HUES64 (cell line): ENCODE results near the gene PDE2A.

Experiments
- H3K27ac ChIP-seq: 2 replicates; pipeline ENCODE4 v1.7.0; 2013; ENCODE audit warnings: low read depth, low read length, inconsistent platforms
- H3K27me3 ChIP-seq: 2 replicates; pipeline ENCODE4 v1.6.1; 2013; ENCODE audit warnings: mild to moderate bottlenecking, low read length; ENCODE audit not compliant: insufficient read depth
- H3K36me3 ChIP-seq: 2 replicates; pipeline ENCODE4 v1.6.1; 2013; ENCODE audit warnings: mild to moderate bottlenecking, low read length; ENCODE audit not compliant: insufficient read depth
- H3K4me1 ChIP-seq: 2 replicates; pipeline ENCODE4 v1.6.1; 2013; ENCODE audit warnings: mild to moderate bottlenecking, low read length, moderate library complexity; ENCODE audit not compliant: insufficient read depth
- H3K4me3 ChIP-seq: 2 replicates; pipeline ENCODE4 v1.5.1; 2013; ENCODE audit warnings: mild to moderate bottlenecking, low read length, moderate library complexity
- H3K9ac ChIP-seq: 2 replicates; pipeline ENCODE4 v1.6.1; 2013; ENCODE audit warnings: mild to moderate bottlenecking, low read depth, low read length
- H3K9me3 ChIP-seq: 2 replicates; pipeline ENCODE4 v1.6.1; 2013; ENCODE audit warnings: low read depth, low read length; ENCODE audit not compliant: insufficient read depth
- WGBS: fragments of 150-250, 120-280 bp; methylation state at CpG from one replicate; pipeline ENCODE4 v1.1.7; 2013; ENCODE audit warnings: missing lambda C conversion rate; 5-methylcytosine and 5-hydroxymethylcytosine counted together

PDE2A gene

DNA sequence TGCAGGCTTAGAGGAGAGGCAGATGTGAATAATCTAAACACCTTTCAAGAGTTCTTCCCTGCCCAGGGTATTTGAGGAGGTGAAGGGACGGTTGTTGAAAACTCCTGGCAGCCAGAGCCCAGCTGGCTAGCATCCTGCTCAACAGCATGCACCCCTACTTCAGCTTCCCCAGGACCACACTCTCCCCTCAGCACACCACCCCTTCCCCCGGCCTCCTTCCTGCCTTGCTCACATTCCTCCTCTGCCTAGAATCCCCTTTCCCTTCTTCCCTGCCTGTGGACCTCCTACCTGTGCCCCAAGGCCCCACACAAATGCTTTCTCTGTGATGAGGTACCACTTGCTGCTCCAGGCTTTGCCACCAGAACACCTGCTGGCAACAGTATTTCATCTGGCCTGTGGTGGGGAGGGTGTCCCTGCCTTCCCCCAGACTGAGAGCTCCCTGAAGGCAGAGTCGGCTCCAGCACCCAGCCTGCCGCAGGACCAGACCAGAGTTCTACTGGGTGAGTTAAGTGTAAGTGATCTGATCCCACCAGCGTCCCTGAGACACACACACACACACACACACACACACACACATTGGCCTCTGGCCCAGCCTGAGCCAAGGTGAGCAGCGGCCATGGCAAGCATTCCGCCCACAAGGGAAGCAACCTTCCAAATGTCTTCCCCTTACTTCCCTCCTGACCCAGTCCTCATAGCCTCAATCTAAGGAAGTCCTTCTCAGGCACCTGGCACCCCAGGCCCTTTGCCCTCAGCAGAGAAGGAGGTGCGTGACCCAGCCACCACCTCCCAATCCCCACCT, 79.5 kb downstream of the PDE2A start:
- H3K36me3 ChIP-seq, result no peaks in the 10 kb centered on the region
- no peak overlapping the region for H3K27ac ChIP-seq
- 57% methylated on average over 7 of the region's 8 CpGs for WGBS
- H3K4me1 ChIP-seq, result peaks cover 12% of the 10 kb centered on the region; the same call in 1 of the 2 replicates
- no peaks in the 10 kb centered on the region for H3K9me3 ChIP-seq
- H3K4me3 ChIP-seq, result no peak overlapping the region
- H3K9ac ChIP-seq, result no peak overlapping the region
- peaks cover 41% of the 10 kb centered on the region for H3K27me3 ChIP-seq

DNA sequence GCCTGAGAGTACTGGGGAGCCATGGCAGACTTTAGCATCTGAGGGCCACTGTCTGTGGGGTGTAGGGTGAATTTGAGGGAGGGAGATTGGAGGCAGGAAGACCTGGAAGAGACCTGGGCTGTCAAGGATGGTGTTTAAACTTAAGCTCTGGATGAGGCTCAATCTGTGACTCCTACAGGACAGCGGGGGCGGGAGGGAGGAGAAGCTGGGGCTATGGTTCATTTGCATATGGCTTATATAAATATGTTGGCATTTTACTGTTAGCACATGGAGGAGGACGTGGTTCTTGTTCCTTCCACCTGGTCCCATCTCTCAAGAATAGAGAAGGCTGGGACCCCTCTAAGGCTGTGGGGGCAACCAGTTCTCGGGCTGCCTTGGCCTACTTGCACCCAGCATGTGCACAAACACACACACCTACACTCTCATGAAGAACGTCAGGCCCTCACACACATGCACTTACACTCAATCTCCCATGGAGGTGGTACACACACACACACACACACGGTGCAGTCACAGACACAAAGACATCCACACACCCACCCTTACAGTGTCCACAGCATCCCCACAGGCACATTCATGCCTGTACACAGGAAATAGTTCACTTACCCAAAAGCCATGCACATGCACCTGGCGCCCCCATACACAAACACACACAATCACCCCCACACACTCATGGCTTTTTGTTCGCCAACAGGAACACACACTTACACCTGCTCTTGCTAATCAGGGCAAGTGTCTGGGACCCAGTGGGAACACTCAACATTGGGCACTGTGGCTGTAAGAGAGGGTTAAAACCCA, 81.3 kb downstream of the PDE2A start:
- H3K4me3 ChIP-seq, result no peak overlapping the region
- H3K27me3 ChIP-seq, result peaks cover 59% of the 10 kb centered on the region
- H3K36me3 ChIP-seq, result no peaks in the 10 kb centered on the region
- WGBS, result 88% methylated on average over 8 of the region's 8 CpGs
- H3K27ac ChIP-seq, result no peak overlapping the region
- peaks cover 12% of the 10 kb centered on the region; the same call in 1 of the 2 replicates for H3K4me1 ChIP-seq
- H3K9ac ChIP-seq, result no peak overlapping the region
- H3K9me3 ChIP-seq, result no peaks in the 10 kb centered on the region

DNA sequence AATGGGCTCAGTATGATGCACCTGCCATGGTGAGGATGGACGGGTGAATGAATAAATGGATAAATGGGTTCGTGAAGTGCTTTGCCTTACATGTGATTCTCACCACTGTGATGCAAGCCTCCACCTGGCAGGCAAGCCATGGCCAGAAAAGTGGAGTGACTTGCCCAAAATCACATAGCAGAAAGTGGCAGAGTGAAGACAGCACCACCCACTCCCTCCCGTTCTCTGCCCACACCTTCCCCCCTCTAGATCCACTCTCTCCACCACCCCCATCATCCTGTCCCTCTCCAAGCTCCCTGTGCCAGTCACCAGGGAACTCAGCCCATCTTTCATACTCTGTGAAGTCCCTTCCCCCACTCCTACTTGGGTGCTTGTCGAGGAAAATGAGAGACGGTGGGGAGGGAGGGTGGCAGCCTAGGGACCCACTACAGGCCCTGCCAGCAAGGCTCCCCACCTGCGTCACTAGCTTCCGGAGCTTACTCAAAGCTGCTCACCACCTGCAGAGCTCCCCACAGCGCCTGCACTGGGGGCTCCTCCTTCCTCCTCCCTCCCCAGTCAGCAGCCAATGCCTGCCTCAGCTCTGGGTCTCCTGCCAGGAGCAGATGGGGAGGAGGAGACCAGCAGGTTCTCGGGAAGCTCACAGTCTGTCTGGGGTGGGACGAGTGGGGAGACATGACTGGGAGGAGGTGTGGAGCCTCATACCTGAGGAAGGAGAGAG, 82.3 kb downstream of the PDE2A start:
- H3K4me1 ChIP-seq, result peaks cover 12% of the 10 kb centered on the region; the same call in 1 of the 2 replicates
- no peak overlapping the region for H3K27ac ChIP-seq
- no peak overlapping the region for H3K4me3 ChIP-seq
- H3K36me3 ChIP-seq, result no peaks in the 10 kb centered on the region
- H3K27me3 ChIP-seq, result peaks cover 69% of the 10 kb centered on the region
- H3K9me3 ChIP-seq, result no peaks in the 10 kb centered on the region
- WGBS, result 31% methylated on average over 9 of the region's 10 CpGs
- no peak overlapping the region for H3K9ac ChIP-seq

DNA sequence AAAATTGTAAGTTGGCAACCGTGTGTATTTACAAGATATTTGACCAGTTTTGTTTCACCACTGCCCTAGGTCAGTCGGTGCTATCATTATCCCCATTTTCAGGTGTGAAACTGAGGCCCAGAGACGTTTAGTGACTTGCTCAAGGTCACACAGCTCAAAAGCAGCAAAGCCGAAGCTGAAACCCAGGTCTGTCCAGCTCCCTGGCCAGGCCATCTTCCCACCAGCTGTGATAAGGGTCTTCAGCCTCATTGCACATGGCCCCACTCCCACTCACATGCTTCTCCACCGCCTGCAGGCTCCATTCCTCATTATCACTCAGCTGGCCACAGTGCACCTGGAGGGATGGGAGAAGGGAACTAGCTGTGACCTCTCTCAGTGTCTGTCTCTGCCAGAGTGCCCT, 83.2 kb downstream of the PDE2A start:
- Histone ChIP-seq H3K4me3 (peak overlapping the region; percentile 57; the same call in 1 of the 2 replicates), H3K36me3 (no peaks in the 10 kb centered on the region), H3K4me1 (peaks cover 12% of the 10 kb centered on the region; the same call in 1 of the 2 replicates), H3K9ac (no peak overlapping the region), H3K9me3 (no peaks in the 10 kb centered on the region), H3K27ac (no peak overlapping the region), H3K27me3 (peaks cover 78% of the 10 kb centered on the region)
- 65% methylated on average over 5 of the region's 5 CpGs for WGBS

DNA sequence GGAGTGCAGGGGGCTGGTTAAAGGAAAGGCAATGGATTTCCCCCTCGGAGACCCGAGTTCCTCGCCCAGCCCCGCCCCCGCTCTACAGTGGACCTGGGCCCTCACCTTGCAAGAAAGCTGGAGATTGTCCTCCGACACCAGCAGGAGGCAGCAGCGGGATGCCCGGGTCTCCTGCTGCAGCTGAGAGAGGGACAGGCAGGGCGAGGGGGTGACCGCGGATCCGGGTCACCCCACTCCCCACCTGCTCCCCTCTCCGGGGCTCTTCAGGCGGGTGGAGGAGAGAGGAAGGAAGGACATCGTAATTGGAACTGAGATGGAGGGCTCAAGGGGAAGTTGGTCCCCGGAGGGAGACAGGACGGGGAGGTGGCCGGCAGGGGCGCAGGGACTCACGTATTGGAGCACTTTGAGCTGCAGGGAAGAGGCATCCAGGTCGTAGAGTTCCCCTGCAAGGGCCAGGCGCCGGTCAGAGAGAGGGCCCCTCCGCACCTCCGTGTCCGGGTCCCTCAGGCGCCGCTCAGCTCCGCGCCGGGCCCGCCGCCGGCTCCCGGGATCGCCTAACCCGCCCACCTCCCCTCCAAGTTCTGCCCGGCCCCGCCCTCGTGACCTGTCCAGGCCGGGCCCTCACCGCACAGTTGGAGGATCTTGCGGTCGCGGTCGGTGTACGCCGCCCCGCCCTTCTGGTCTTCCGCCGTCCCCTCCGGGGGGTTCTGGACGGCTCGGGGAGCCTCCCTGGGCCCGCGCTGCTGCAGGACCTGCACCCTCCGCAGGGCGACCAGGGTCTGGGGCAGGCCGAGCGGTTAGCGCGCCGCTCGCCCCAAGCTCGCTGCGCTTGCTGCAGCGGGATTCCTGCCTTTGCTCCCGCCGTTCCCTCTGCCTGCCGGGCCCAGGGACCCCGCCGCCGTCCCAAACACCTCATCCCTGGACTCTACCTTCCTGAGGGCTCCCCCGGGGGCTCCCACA, 84.1 kb downstream of the PDE2A start:
- Histone ChIP-seq H3K4me3 (peak overlapping the region; percentile 57), H3K9ac (no peak overlapping the region), H3K4me1 (peaks cover 10% of the 10 kb centered on the region; the same call in 1 of the 2 replicates), H3K9me3 (no peaks in the 10 kb centered on the region), H3K27ac (no peak overlapping the region), H3K27me3 (peaks cover 87% of the 10 kb centered on the region), H3K36me3 (no peaks in the 10 kb centered on the region)
- whole genome bisulfite sequencing, result under 1% methylated on average over 69 of the region's 74 CpGs

DNA sequence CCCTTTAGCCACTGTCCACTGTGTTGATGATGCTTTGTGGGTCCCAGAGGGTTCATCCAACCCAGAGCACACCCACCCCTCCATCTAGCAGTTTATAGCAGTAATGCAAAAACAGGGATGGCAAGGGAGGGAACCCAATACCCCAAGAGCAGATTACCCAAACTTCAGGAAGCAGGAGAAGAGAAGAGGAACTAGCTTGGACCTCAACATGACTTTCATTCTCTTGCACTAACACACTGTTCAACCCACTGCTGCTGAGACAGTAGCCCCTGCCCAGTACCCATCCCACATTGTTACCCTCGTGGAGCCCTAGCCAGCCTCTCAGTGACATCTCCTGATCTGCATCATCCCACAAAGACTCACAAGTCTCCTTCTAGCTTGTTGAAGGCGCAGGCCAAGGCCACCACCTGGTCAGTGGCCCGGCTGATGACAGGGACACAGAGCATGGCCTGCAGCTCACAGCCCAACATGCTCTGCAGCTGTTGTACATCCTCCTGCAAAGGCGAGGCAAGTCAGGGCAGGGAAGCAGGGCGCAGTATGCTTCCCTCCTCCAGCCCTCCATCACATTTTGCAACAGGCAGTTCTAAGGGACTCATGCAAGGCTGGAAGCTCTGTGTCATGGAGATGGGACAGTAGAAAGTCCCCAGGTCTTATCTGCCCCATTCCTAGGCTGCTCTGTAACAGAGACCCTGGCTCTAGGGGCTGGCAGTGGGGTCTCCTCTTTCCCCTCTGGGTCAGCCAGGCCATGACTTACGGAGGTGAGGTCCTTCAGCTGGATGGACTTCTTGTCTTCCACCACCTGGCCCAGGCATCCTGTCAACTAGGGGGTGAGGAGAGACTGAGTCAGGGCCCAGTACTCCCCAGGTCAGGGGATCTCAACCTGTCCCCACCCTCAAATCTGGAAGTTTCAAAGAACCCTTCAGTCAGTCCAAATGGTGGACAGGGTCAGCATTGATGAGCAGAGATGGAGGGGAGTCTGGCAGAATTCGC, 85.5 kb downstream of the PDE2A start:
- Histone ChIP-seq H3K4me3 (no peak overlapping the region), H3K27me3 (peaks cover 98% of the 10 kb centered on the region), H3K36me3 (no peaks in the 10 kb centered on the region), H3K9ac (no peak overlapping the region), H3K4me1 (no peaks in the 10 kb centered on the region), H3K27ac (no peak overlapping the region), H3K9me3 (no peaks in the 10 kb centered on the region)
- WGBS, result 91% methylated on average over 7 of the region's 7 CpGs

DNA sequence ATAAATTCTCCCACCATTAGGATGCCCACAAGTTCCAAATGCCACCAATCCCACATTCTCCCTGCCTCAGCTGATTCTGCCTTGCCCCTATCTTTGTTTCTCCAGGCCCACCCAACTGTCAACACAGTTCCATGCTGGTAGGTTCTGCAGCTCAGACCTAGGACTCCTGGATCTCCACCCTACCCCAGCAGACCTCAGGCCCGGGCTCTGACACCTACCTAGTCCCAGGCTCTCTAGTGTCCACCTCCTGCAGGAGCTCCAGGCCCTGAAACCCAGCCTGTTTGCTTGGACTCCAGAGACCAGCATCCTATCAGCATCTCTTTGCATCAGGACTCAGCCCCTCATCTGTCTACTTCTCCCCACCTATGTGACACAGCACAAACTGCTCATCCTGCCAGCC, 86.5 kb downstream of the PDE2A start:
- Histone ChIP-seq H3K27ac (no peak overlapping the region), H3K36me3 (no peaks in the 10 kb centered on the region), H3K9ac (no peak overlapping the region), H3K9me3 (no peaks in the 10 kb centered on the region), H3K27me3 (peaks cover 99% of the 10 kb centered on the region), H3K4me1 (no peaks in the 10 kb centered on the region), H3K4me3 (no peak overlapping the region)
- 88% methylated on average over 1 of the region's 1 CpG for WGBS

DNA sequence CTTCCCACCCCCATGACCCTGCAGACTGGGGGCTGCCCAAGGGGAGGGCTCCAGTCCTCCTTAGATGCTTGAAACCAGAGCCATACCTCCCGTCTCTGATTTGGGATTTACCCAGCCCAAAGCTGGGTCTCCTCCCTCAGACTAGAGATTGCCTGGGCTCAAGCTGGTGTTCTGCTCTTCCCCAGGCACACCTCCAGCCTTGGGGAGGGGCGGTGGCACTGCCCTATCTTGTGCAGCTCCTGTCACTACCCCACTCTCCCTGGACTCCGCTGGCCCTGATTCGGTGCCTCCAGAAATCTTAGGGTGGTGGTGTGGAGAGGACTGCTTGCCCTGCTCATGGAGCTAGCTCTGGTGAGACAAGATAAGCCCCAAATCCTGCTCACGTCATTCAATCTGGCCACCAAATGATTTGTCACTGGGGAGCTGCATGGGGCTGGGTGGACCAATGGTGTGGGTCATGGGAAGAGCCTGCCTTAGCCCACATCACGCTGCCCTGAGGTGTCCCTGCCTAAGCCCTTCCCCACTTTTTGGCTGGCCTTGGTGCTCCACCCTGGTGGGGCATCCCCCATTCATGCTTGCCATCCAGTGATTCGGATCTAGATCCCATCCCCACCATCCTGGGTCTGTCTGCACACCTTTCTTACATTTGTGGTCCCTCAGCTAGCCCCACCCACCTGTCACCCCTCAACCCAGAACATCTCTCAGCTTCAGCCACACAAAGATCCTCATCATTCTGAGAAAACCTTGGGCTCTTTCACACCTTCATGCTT, 87.7 kb downstream of the PDE2A start:
- WGBS, result 85% methylated on average over 7 of the region's 7 CpGs
- Histone ChIP-seq H3K9me3 (no peaks in the 10 kb centered on the region), H3K4me3 (no peak overlapping the region), H3K27ac (no peak overlapping the region), H3K4me1 (no peaks in the 10 kb centered on the region), H3K36me3 (no peaks in the 10 kb centered on the region), H3K9ac (no peak overlapping the region), H3K27me3 (peaks cover 88% of the 10 kb centered on the region)

DNA sequence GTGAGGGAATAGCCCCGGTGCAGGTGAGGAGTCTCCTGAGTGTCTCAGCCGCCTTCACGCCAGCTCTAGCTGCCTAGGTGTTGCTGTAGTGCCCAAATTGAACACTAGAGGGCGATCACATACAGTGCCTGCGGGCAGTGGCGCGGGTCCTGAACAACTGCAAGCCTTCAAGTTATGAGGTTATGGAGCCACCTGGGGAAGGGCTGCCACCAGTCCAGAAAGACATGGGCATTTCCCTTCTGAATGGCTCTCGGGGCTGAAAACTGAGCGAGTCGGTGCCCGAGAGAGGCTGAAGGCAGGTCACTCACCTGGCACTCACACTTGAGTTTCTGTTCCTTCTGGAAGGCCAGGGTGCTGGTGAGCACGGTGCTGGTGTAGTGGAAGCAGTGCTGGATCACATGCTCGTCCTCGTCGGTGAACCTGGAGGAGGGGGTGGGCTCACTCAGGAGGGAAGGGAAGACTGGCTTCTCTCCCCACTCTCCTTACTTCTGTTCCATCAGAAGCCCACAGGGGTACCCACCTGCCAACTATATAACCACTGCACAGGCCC, 88.4 kb downstream of the PDE2A start:
- Histone ChIP-seq H3K27me3 (peaks cover 81% of the 10 kb centered on the region), H3K9ac (no peak overlapping the region), H3K9me3 (no peaks in the 10 kb centered on the region), H3K4me1 (no peaks in the 10 kb centered on the region), H3K36me3 (no peaks in the 10 kb centered on the region), H3K4me3 (no peak overlapping the region), H3K27ac (no peak overlapping the region)
- 16% methylated on average over 15 of the region's 15 CpGs for WGBS
